Natural killer cell treated with Interleukin-12 subunit alpha and Interleukin-12 subunit beta and Interleukin-15 and Interleukin-18, amount 100 ng/mL, for 72 hours (primary cell): ENCODE data around the gene TRAF6. TPM values are rescaled to one million over a fixed set of nuclear protein-coding genes. Genes with fewer than 3 reads are reported as not detected.
A peak's percentile ranks its signal among the peaks of the same experiment; 100 is the strongest.

Experiments used
- ATAC-seq, 2 donors: fragments of 150-1000 bp; cut with Tn5 transposase in 1 of 2; sonication (Bioruptor Pico), chemical (Tn5 transposase) in 1 of 2; 2 replicates each; pipeline ENCODE4 v1.10.0; 2021
- DNase-seq: peaks from one replicate; pipeline ENCODE4 v3.0.0; 2022; ENCODE audit warnings: low spot score
- H3K27ac Mint-ChIP-seq, 2 donors: 1 replicate in 1 of 2; 2 replicates in 1 of 2; pipeline ENCODE4 v1.8.0; 2022; ENCODE audit warnings: mixed read lengths in 2 of 2, mild to moderate bottlenecking in 1 of 2, moderate library complexity in 1 of 2
- H3K27me3 Mint-ChIP-seq, 2 donors: 1 replicate in 1 of 2; 2 replicates in 1 of 2; pipeline ENCODE4 v1.8.0; 2022; ENCODE audit warnings: mixed read lengths in 2 of 2
- H3K36me3 Mint-ChIP-seq: one replicate; pipeline ENCODE4 v1.8.0; 2022; ENCODE audit warnings: mixed read lengths
- H3K4me1 Mint-ChIP-seq, 2 donors: 1 replicate in 1 of 2; 2 replicates in 1 of 2; pipeline ENCODE4 v1.8.0; 2022; ENCODE audit warnings: low read depth in 2 of 2, mixed read lengths in 2 of 2, mild to moderate bottlenecking in 1 of 2
- H3K4me3 Mint-ChIP-seq: one replicate; pipeline ENCODE4 v1.8.0; 2022; ENCODE audit warnings: mixed read lengths
- H3K9me3 Mint-ChIP-seq: 2 replicates; pipeline ENCODE4 v1.8.0; 2022; ENCODE audit warnings: mixed read lengths
- total RNA-seq, 2 donors: library from RNA; stranded (reverse); gene quantifications; one replicate each; pipeline ENCODE4 v1.2.3, GENCODE V29; 2022

The TRAF6 gene
- total RNA-seq, 2 donors from 2014 or later = 15.3 to 25.3 TPM

DNA sequence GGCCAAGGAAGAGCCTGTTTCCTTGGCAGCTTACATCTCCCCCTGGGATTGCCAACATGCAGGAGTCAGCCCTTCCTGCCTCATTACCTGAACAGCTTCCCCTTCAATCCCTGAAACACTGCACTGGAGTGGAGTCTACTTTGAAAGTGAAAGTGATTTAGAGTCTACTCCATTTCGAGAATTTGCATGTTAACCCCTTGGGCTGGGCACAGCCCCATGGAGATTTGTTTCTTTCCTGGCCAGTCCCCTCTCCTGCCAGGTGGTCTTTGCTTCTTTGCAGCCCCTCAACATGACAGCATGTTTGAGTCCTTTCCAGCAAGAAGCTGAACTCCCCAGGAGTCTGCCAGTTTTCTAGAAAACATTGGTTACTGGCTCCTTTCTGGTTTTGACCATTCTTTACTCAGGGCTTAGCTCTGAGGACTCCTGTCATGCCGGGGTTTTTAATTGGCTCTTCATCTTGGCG lies 59.9 kb downstream of the TRAF6 start:
- Mint-ChIP-seq H3K4me1 (peaks cover 68 to 86% of the 10 kb centered on the region in 2 donors), H3K27ac (peak overlapping the region; percentile 82 to 90), H3K4me3 (peak overlapping the region; percentile 70), H3K36me3 (peaks cover 56% of the 10 kb centered on the region), H3K9me3 (no peaks in the 10 kb centered on the region), H3K27me3 (no peaks in the 10 kb centered on the region)
- DNase-seq = peak; percentile 47
- peak in 1 of 2 donors; percentile 36 for ATAC-seq

GRCh38 chr11:36449561-36450096 lies 60.4 kb downstream of the TRAF6 start:
- Mint-ChIP-seq H3K4me3 (peak overlapping the region; percentile 70), H3K9me3 (no peaks in the 10 kb centered on the region), H3K27me3 (no peaks in the 10 kb centered on the region), H3K4me1 (peaks cover 73 to 87% of the 10 kb centered on the region in 2 donors), H3K36me3 (peaks cover 61% of the 10 kb centered on the region), H3K27ac (peak overlapping the region; percentile 82 to 90)
- DNase-seq = peak; percentile 34
- ATAC-seq = no peak

- Mint-ChIP-seq H3K4me1 (peaks cover 75 to 92% of the 10 kb centered on the region in 2 donors), H3K27me3 (no peaks in the 10 kb centered on the region), H3K9me3 (no peaks in the 10 kb centered on the region), H3K27ac (peak overlapping the region in 1 of 2 donors; percentile 90), H3K4me3 (no peak overlapping the region), H3K36me3 (peaks cover 59% of the 10 kb centered on the region)
- DNase-seq (peak; percentile 31), ATAC-seq (no peak)
Observed at GRCh38 chr11:36447947-36448346, 62.1 kb downstream of the TRAF6 start.

DNA sequence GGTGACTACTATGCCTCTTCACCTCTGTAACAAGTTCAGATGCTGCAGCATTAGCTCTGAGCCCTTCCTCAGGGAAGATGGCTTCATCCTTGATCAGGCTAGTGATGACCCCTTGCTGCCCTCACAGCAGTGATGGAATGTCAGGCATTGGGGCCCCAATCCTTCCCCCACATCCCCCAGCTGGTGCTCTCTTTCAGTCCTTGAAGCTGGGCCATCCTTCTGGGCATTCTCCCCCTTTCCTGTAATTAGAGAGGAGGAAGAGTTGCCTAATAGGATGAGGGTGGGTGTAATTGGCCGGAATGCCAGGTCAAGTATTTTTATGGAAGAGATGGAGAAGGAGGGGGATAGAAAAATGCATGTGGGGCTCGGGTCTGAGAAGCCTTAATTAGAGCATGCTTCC lies 62.6 kb downstream of the TRAF6 start:
- ATAC-seq = no peak
- Mint-ChIP-seq H3K9me3 (no peaks in the 10 kb centered on the region), H3K36me3 (peaks cover 59% of the 10 kb centered on the region), H3K4me3 (no peak overlapping the region), H3K4me1 (peaks cover 75 to 92% of the 10 kb centered on the region in 2 donors), H3K27me3 (no peaks in the 10 kb centered on the region), H3K27ac (peak overlapping the region in 1 of 2 donors; percentile 27)
- peak; percentile 8 for DNase-seq

DNA sequence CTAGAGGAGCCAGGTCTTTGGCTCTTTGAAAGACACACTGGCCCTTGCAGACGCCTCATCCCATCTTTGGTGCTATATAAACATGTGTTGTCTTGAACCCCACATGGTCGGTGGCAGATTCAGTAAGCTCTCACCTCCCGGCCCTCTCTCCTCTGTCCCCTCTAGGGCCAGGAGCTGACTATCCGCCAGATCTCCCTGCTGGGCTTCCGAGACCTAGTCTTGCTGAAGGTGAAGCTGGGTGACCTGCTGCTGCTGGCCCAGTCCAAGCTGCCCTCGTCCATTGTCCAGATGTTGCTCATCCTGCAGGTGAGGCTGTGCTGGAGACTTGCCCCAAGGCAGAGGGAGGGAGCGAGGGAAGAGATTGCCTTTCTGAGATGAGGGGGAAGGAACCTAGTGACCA lies 63.9 kb downstream of the TRAF6 start:
- H3K4me1 Mint-ChIP-seq = peaks cover 72 to 88% of the 10 kb centered on the region in 2 donors
- H3K36me3 Mint-ChIP-seq = peaks cover 57% of the 10 kb centered on the region
- no peaks in the 10 kb centered on the region for H3K27me3 Mint-ChIP-seq
- H3K4me3 Mint-ChIP-seq = no peak overlapping the region
- DNase-seq (peak; percentile 53), ATAC-seq (no peak)
- H3K27ac Mint-ChIP-seq = peak overlapping the region; percentile 5
- H3K9me3 Mint-ChIP-seq = no peaks in the 10 kb centered on the region

GRCh38 chr11:36443661-36444060 lies 66.4 kb downstream of the TRAF6 start:
- peaks cover 62 to 82% of the 10 kb centered on the region in 2 donors for H3K4me1 Mint-ChIP-seq
- H3K27me3 Mint-ChIP-seq = no peaks in the 10 kb centered on the region
- no peak overlapping the region for H3K4me3 Mint-ChIP-seq
- DNase-seq = peak; percentile 15
- peaks cover 51% of the 10 kb centered on the region for H3K36me3 Mint-ChIP-seq
- H3K27ac Mint-ChIP-seq = peak overlapping the region; percentile 56 to 80
- ATAC-seq = no peak
- H3K9me3 Mint-ChIP-seq = no peaks in the 10 kb centered on the region

- ATAC-seq = peak; percentile 78 to 90
- DNase-seq = no peak
- H3K9me3 Mint-ChIP-seq = no peaks in the 10 kb centered on the region
- H3K36me3 Mint-ChIP-seq = peaks cover 62% of the 10 kb centered on the region
- peaks cover 76 to 84% of the 10 kb centered on the region in 2 donors for H3K4me1 Mint-ChIP-seq
- no peaks in the 10 kb centered on the region for H3K27me3 Mint-ChIP-seq
- peak overlapping the region; percentile 24 for H3K4me3 Mint-ChIP-seq
- H3K27ac Mint-ChIP-seq = peak overlapping the region; percentile 56 to 80
Observed at GRCh38 chr11:36441610-36442208, 68.4 kb downstream of the TRAF6 start.

- Mint-ChIP-seq H3K36me3 (peaks cover 59% of the 10 kb centered on the region), H3K27ac (peak overlapping the region; percentile 73 to 80), H3K9me3 (no peaks in the 10 kb centered on the region), H3K27me3 (no peaks in the 10 kb centered on the region), H3K4me3 (no peak overlapping the region), H3K4me1 (peaks cover 79 to 83% of the 10 kb centered on the region in 2 donors)
- DNase-seq = no peak
- no peak for ATAC-seq
Observed at GRCh38 chr11:36438126-36438525, 71.9 kb downstream of the TRAF6 start.

GRCh38 chr11:36437413-36437812 lies 72.7 kb downstream of the TRAF6 start:
- DNase-seq (no peak), ATAC-seq (no peak)
- Mint-ChIP-seq H3K9me3 (no peaks in the 10 kb centered on the region), H3K27me3 (no peaks in the 10 kb centered on the region), H3K4me1 (peaks cover 81 to 84% of the 10 kb centered on the region in 2 donors), H3K36me3 (peaks cover 67% of the 10 kb centered on the region), H3K27ac (peak overlapping the region; percentile 73 to 80), H3K4me3 (no peak overlapping the region)

Other genes with a start within 250 kb of the TRAF6 start
- gene COMMD9, start 220.8 kb downstream of the TRAF6 start, total RNA-seq = 10 to 100 TPM; 49.1 to 54.8 TPM
- 100 to 1,000 TPM; 172 to 533 TPM for gene PRR5L, start 214.0 kb downstream of the TRAF6 start, total RNA-seq
- gene RAG1, start 57.7 kb upstream of the TRAF6 start, total RNA-seq = under 1 TPM; 0.25 to 0.55 TPM
- gene IFTAP, start 84.2 kb upstream of the TRAF6 start, total RNA-seq = 1 to 10 TPM in 1 of 2 donors, under 1 TPM in 1; 0.89 to 2.2 TPM
- not detected for gene RAG2, start 88.0 kb upstream of the TRAF6 start, total RNA-seq